ENCODE data around the gene SYNE2.

- TF ChIP-seq CTCF (IDR thresholded peaks at IDR 0.05), result no peak
- TF ChIP-seq EZH2phosphoT487 (IDR thresholded peaks at IDR 0.05), result no peak
- no peak for TF ChIP-seq EZH2 (IDR thresholded peaks at IDR 0.05)
These were observed 25.2 kb downstream of the SYNE2 start for GRCh38 chr14:63878052-63878451.

Measured in neural progenitor cell (in vitro differentiated cells).